GM19463 (cell line): ENCODE measurements around the gene RWDD2A.

Source experiments
- ATAC-seq: cut with Tn5 transposase; IDR thresholded peaks from one replicate; pipeline ENCODE4 v1.9.1; 2021; ENCODE audit warnings: mild to moderate bottlenecking, moderate library complexity; ENCODE audit not compliant: unreplicated experiment

Gene RWDD2A

GRCh38 chr6:83198486-83199172 is 5.5 kb downstream of the RWDD2A start:
- ATAC-seq = no peak

- peak; percentile 73 for ATAC-seq
Observed at GRCh38 chr6:83199173-83199862, 6.2 kb downstream of the RWDD2A start.

GRCh38 chr6:83199863-83200225 is 6.7 kb downstream of the RWDD2A start:
- ATAC-seq = peak; percentile 13

GRCh38 chr6:83202031-83202430 is 8.9 kb downstream of the RWDD2A start:
- no peak for ATAC-seq

- ATAC-seq = peak; percentile 100
Observed at GRCh38 chr6:83215131-83216047, 22.2 kb downstream of the RWDD2A start.

GRCh38 chr6:83216806-83217205 is 23.6 kb downstream of the RWDD2A start:
- ATAC-seq = no peak

GRCh38 chr6:83218646-83219045 is 25.5 kb downstream of the RWDD2A start:
- no peak for ATAC-seq

GRCh38 chr6:83220121-83220520 is 27.0 kb downstream of the RWDD2A start:
- ATAC-seq = no peak

GRCh38 chr6:83221276-83221675 is 28.1 kb downstream of the RWDD2A start:
- no peak for ATAC-seq

- ATAC-seq = no peak
Observed at GRCh38 chr6:83221889-83222479, 28.8 kb downstream of the RWDD2A start.

GRCh38 chr6:83226517-83226916 is 33.4 kb downstream of the RWDD2A start:
- no peak for ATAC-seq

- ATAC-seq = no peak
Observed at GRCh38 chr6:83231146-83231545, 38.0 kb downstream of the RWDD2A start.

GRCh38 chr6:83247471-83247870 is 54.3 kb downstream of the RWDD2A start:
- ATAC-seq = no peak
